Stimulated activated CD4-positive, alpha-beta T cell treated with anti-CD3 and anti-CD28 coated beads, Interleukin-1b, Interleukin-23, amount 100 ng/mL, for 48 hours (primary cell): ENCODE measurements around the gene NT5DC2.

Source experiments
- DNase-seq: peaks from one replicate; pipeline ENCODE4 v3.0.0-alpha.2; 2020

The NT5DC2 gene

GRCh38 chr3:52506266-52506966, 27.2 kb downstream of the NT5DC2 start:
- no peak for DNase-seq

GRCh38 chr3:52504977-52505376, 28.7 kb downstream of the NT5DC2 start:
- no peak for DNase-seq

GRCh38 chr3:52503788-52504424, 29.8 kb downstream of the NT5DC2 start:
- no peak for DNase-seq

GRCh38 chr3:52502808-52503350, 30.8 kb downstream of the NT5DC2 start:
- DNase-seq: no peak

GRCh38 chr3:52502001-52502400, 31.7 kb downstream of the NT5DC2 start:
- no peak for DNase-seq

- DNase-seq: no peak
These were observed 32.6 kb downstream of the NT5DC2 start for GRCh38 chr3:52501046-52501445.

GRCh38 chr3:52498137-52499054, 35.3 kb downstream of the NT5DC2 start:
- no peak for DNase-seq

- DNase-seq: no peak
These were observed 37.7 kb downstream of the NT5DC2 start for GRCh38 chr3:52495777-52496602.

- DNase-seq: no peak
These were observed 38.7 kb downstream of the NT5DC2 start, which contains the start of gene STAB1 for GRCh38 chr3:52494886-52495495. Gene STAB1 (plus strand): TSS chr3:52495338. CDS start chr3:52495414, 76 bp downstream.

- DNase-seq: no peak
These were observed 39.2 kb downstream of the NT5DC2 start for GRCh38 chr3:52494445-52494844.

GRCh38 chr3:52493232-52494017, 40.2 kb downstream of the NT5DC2 start:
- no peak for DNase-seq

GRCh38 chr3:52492059-52492458, 41.6 kb downstream of the NT5DC2 start:
- DNase-seq: no peak

GRCh38 chr3:52490939-52491526, 42.6 kb downstream of the NT5DC2 start:
- DNase-seq: no peak

- DNase-seq: no peak
These were observed 43.4 kb downstream of the NT5DC2 start for GRCh38 chr3:52490035-52490938.

GRCh38 chr3:52489453-52489852, 44.2 kb downstream of the NT5DC2 start:
- DNase-seq: no peak

- no peak for DNase-seq
These were observed 44.9 kb downstream of the NT5DC2 start for GRCh38 chr3:52488746-52489145.

GRCh38 chr3:52487788-52488691, 45.6 kb downstream of the NT5DC2 start:
- DNase-seq: no peak

GRCh38 chr3:52487050-52487787, 46.4 kb downstream of the NT5DC2 start:
- DNase-seq: no peak
